ENCODE results near the gene TREX2. TPM values are rescaled to one million over a fixed set of nuclear protein-coding genes. Genes with fewer than 3 reads are reported as not detected.

TREX2 gene
- total RNA-seq, 1 experiment from 2014 or later: 2.9 TPM

- Histone ChIP-seq H4K20me1 (ENCODE audit: insufficient read depth) (no peaks in the 10 kb centered on the region), H3K9ac (ENCODE audit: low read length) (no peak overlapping the region), H3K4me3 (replicated peaks in 1 of 2; ENCODE audit: low read depth in 1 of 2, low read length in 2 of 2) (no peak overlapping the region), H3K27me3 (ENCODE audit: insufficient read depth, low read length) (no peaks in the 10 kb centered on the region), H3K79me2 (ENCODE audit: insufficient read depth, low read length) (no peaks in the 10 kb centered on the region), H3K27ac (ENCODE audit: low read depth, low read length) (no peak overlapping the region), H3K9me3 (ENCODE audit: control insufficient read depth in 1 of 2, insufficient read depth in 1 of 2, low read depth in 1 of 2, low read length in 2 of 2) (no peaks in the 10 kb centered on the region), H3K36me3 (ENCODE audit: control insufficient read depth in 1 of 2, insufficient read depth in 2 of 2, low read length in 2 of 2) (no peaks in the 10 kb centered on the region), H3K4me2 (ENCODE audit: low read length) (no peak overlapping the region), H2AFZ (ENCODE audit: low read depth, low read length, poor library complexity, severe bottlenecking) (no peak overlapping the region), H3K9me2 (ENCODE audit: insufficient read depth) (no peaks in the 10 kb centered on the region), H3K4me1 (ENCODE audit: control insufficient read depth in 1 of 2, insufficient read depth in 2 of 2, low read length in 2 of 2) (no peaks in the 10 kb centered on the region)
- DNase-seq (ENCODE audit: low read depth, low spot score) (no peak), ATAC-seq (no peak)
- RAD21 ChIA-PET (ENCODE audit: low non-redundant PET in 1 of 2, low total read pairs in 2 of 2, uncharacterized antibody in 2 of 2, unreplicated experiment in 2 of 2): no interaction called here
- CTCF ChIA-PET: no interaction called here
- intact Hi-C loops (cut with micrococcal nuclease): no loop called here
- no TSS peak for BruUV-seq (replicated peaks)
- POLR2A ChIA-PET: no interaction called here
- TF ChIP-seq, protein P1, sequence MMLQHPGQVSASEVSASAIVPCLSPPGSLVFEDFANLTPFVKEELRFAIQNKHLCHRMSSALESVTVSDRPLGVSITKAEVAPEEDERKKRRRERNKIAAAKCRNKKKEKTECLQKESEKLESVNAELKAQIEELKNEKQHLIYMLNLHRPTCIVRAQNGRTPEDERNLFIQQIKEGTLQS (IDR thresholded peaks at IDR 0.05): no peak
- no peak for TF ChIP-seq CTCF (IDR thresholded peaks at IDR 0.05 in 2 of 3, conservative IDR thresholded peaks at IDR 0.05 in 1 of 3; ENCODE audit: borderline replicate concordance in 1 of 3, insufficient read depth in 1 of 3, low read depth in 2 of 3, low read length in 2 of 3)
- TF ChIP-seq EZH2phosphoT487 (IDR thresholded peaks at IDR 0.05; ENCODE audit: borderline replicate concordance): no peak
- no peak for TF ChIP-seq RAD21 (IDR thresholded peaks at IDR 0.05; ENCODE audit: low read depth)
- TF ChIP-seq YY1 (IDR thresholded peaks at IDR 0.05; ENCODE audit: extremely low read depth, insufficient replicate concordance, low read depth, low read length): no peak
- no peak for TF ChIP-seq SP1 (IDR thresholded peaks at IDR 0.05; ENCODE audit: low read depth)
Observed at GRCh38 chrX:153490217-153490930, 44.5 kb upstream of the TREX2 start.
